Measurements from ENCODE around the gene RILPL2.

The RILPL2 gene

DNA sequence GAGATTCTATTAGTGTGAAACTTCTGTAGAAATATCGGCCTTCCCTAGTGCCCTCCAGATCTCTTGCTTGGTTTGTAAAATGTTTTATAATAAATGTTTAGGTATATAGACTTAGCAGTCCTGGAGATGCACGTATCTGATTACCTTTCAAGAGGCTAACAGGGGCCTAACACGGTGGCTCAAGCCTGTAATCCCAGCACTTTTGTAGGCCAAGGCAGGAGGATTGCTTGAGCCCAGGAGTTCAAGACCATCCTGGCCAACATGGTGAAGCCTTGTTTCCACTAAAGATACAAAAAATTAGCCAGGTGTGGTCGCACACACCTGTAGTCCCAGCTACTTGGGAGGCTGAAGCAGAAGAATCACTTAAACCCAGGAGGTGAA lies 9.8 kb upstream of the RILPL2 start:
- ChIA-PET POLR2A (no interaction called here), CTCF (no interaction called here)
- no peak for TF ChIP-seq ELF4 (IDR thresholded peaks at IDR 0.05)
- no peak for TF ChIP-seq ZNF384 (IDR thresholded peaks at IDR 0.05)
- TF ChIP-seq TARDBP (IDR thresholded peaks at IDR 0.05) = no peak
- no peak for TF ChIP-seq FOXA1 (IDR thresholded peaks at IDR 0.05)
- TF ChIP-seq HDGF (IDR thresholded peaks at IDR 0.05; ENCODE audit: borderline replicate concordance) = no peak
- TF ChIP-seq FOXM1 (IDR thresholded peaks at IDR 0.05; ENCODE audit: borderline replicate concordance) = no peak
- no peak for TF ChIP-seq NFRKB (IDR thresholded peaks at IDR 0.05)
- TF ChIP-seq SUZ12 (IDR thresholded peaks at IDR 0.05) = no peak
- TF ChIP-seq, protein P1, sequence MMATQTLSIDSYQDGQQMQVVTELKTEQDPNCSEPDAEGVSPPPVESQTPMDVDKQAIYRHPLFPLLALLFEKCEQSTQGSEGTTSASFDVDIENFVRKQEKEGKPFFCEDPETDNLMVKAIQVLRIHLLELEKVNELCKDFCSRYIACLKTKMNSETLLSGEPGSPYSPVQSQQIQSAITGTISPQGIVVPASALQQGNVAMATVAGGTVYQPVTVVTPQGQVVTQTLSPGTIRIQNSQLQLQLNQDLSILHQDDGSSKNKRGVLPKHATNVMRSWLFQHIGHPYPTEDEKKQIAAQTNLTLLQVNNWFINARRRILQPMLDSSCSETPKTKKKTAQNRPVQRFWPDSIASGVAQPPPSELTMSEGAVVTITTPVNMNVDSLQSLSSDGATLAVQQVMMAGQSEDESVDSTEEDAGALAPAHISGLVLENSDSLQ (IDR thresholded peaks at IDR 0.05) = no peak
- no peak for TF ChIP-seq FOXK2 (IDR thresholded peaks at IDR 0.05)
- no peak for DNase-seq (ENCODE audit: extremely low spot score)

DNA sequence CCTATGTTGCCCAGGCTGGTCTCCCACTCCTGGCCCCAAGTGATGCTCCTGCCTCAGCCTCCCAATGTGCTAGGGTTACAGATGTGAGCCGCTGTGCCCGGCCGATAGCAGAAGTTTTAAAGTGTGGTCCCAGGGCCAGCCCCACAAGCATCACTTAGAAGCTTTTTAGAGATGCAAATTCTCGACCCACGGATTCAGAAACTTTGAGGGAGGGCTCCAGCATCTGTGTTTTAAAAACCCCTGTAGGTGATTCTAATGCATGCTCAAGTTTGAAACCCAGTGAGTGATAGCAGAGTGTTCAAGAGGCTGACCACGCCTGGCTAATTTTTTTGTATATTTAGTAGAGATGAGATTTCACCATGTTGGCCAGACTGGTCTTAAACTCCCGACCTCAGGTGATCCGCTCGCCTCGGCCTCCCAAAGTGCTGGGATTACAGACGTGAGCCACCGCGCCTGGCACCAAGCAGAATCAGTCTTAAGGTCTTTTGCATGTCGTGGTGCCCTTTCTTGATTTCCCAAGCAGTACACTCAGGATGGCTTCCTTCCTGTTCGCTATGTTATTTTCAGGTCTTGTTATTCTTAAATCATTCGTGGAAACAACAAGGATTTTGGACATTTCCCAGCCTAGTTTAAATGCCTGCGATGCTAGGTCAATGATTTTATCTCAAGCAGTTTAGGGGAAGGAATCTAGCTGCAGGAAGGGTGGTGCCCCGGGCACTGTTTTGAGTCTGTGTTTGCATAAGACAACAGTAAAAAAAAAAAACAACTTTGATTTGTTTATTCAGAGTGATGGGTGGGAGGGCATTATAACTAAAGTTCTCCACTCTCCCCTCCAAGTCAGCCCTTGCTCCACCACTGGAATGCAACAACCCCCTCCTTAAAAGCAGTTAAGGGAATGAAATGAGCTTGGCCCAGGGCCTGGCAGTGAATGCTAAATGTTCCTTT lies 9.2 kb upstream of the RILPL2 start:
- DNase-seq (ENCODE audit: extremely low spot score) = no peak
- CTCF ChIA-PET = no interaction called here
- TF ChIP-seq, protein P1 (IDR thresholded peaks at IDR 0.05) = no peak
- TF ChIP-seq CTBP1 (IDR thresholded peaks at IDR 0.05; ENCODE audit: borderline replicate concordance) = no peak
- POLR2A ChIA-PET = no interaction called here

DNA sequence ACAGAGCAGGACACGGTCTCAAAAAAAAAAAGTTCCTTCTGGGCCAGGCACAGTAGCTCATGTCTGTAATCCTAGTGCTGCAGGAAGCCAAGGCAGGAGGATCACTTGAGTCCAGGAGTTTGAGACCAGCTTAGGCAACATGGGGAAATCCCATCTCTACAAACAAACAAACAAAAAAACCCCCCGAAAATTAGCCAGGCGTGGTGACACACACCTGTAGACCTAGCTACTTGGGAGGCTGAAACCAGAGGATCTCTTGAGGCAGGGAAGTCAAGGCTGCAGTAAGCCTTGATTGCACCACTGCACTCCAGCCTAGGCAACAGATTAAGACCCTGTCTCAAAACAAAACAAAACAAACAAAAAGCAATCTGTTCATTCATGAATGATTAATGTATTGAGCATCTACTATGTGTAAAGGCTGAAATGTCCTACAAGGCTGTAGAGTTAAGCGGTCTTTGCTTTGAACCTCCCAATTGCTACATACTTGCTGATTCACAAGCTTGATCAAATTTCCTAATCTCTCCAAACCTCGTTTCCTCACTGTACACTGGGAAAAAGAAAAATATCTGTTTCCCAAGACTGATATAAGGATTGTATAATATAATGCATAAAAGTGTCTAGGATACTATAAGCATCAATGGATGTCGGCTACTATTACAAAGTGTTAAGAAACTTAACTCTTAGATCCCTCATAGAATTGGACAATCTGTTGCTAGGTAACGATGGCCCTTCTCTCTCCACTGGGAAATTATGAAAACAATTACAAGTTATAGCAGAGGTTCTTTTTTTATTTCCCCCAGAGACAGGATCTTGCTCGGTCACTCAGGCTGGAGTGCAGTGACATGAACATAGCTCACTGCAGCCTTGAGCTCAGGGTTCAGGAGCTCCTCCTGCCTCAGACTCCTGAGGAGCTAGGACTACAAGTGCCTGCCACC lies 7.9 kb upstream of the RILPL2 start:
- TF ChIP-seq TARDBP (IDR thresholded peaks at IDR 0.05) (no peak), L3MBTL2 (conservative IDR thresholded peaks at IDR 0.05) (no peak), FOXA1 (IDR thresholded peaks at IDR 0.05) (no peak), HDGF (IDR thresholded peaks at IDR 0.05; ENCODE audit: borderline replicate concordance) (no peak), LEF1 (IDR thresholded peaks at IDR 0.05; ENCODE audit: borderline replicate concordance) (no peak), FOXM1 (IDR thresholded peaks at IDR 0.05; ENCODE audit: borderline replicate concordance) (no peak), FOXK2 (IDR thresholded peaks at IDR 0.05) (no peak), CTBP1 (IDR thresholded peaks at IDR 0.05; ENCODE audit: borderline replicate concordance) (no peak), NFRKB (IDR thresholded peaks at IDR 0.05) (no peak), ARNT (IDR thresholded peaks at IDR 0.05) (no peak), ELF4 (IDR thresholded peaks at IDR 0.05) (no peak), BHLHE40 (IDR thresholded peaks at IDR 0.05; ENCODE audit: borderline replicate concordance) (no peak), ZNF384 (IDR thresholded peaks at IDR 0.05) (no peak), SUZ12 (IDR thresholded peaks at IDR 0.05) (no peak)
- TF ChIP-seq, protein P1 (IDR thresholded peaks at IDR 0.05) = no peak
- CTCF ChIA-PET = no interaction called here
- DNase-seq (ENCODE audit: extremely low spot score) = no peak
- POLR2A ChIA-PET = interaction anchor here (1.0 kb wide), 1 partner anchor 14 kb away, joined by 3 read pairs; the partner anchor contains the start of gene SNRNP35

DNA sequence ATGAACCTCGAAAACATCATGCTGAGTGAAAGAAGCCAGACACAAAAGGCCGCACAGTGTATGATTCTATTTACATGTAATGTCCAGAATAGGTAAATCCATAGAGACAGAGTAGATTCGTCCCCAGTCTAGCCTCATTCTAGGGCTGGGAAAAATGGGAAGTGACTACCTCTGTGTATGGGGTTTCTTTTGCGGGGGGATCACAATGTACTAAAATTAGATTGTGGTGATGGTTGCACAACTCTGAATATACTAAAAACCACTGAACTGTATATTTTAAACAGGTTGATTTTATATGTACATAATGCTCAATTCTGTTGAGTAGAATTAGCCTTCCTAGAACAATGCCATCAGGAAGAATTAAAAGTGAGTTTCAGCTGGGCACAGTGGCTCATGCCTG lies 6.3 kb upstream of the RILPL2 start:
- CTCF ChIA-PET = interaction anchor here (0.7 kb wide), 1 partner anchor 575 kb away, joined by 3 read pairs; no protein-coding TSS in a partner anchor
- POLR2A ChIA-PET = no interaction called here
- TF ChIP-seq FOXK2 (IDR thresholded peaks at IDR 0.05) (no peak), FOXA1 (IDR thresholded peaks at IDR 0.05) (no peak), CTBP1 (IDR thresholded peaks at IDR 0.05; ENCODE audit: borderline replicate concordance) (no peak), ELF4 (IDR thresholded peaks at IDR 0.05) (no peak), BHLHE40 (IDR thresholded peaks at IDR 0.05; ENCODE audit: borderline replicate concordance) (no peak), SUZ12 (IDR thresholded peaks at IDR 0.05) (no peak), NFRKB (IDR thresholded peaks at IDR 0.05) (no peak), ARNT (IDR thresholded peaks at IDR 0.05) (no peak), LEF1 (IDR thresholded peaks at IDR 0.05; ENCODE audit: borderline replicate concordance) (no peak), ZNF384 (IDR thresholded peaks at IDR 0.05) (no peak)
- TF ChIP-seq, protein P1 (IDR thresholded peaks at IDR 0.05) = no peak
- DNase-seq (ENCODE audit: extremely low spot score) = no peak

DNA sequence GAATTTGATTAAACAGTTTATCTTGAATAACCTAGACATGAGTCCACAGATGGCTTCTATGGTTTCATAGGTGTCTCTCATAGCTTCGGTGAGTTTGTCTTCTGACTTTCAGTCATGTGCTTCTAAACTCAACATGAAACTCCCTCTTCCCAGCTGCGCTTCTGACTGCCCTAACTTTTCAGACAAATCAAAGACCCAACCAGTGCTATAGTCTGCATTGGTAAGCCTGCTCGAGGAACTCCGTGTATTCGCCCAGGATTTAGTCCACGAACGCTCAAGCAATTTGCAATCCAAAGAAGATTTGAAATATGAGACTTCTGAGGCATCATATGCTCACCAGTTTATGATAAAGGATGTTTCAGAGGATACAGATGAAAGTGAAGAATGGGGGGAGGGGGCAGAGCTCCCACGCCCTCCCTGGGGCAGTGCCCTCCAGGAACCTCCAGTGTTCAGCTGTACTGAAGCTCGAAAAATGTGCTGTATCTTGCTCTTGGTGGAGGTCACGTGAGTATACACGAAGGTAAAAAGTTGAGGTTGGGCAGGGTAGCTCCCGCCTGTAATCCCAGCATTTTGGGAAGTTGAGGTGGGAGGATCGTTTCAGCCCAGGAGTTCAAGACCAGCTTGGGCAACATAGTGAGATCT lies 5.2 kb upstream of the RILPL2 start:
- ChIA-PET CTCF (no interaction called here), POLR2A (no interaction called here)
- TF ChIP-seq FOXA1 (IDR thresholded peaks at IDR 0.05) = no peak
- no peak for TF ChIP-seq FOXM1 (IDR thresholded peaks at IDR 0.05; ENCODE audit: borderline replicate concordance)
- no peak for TF ChIP-seq FOXK2 (IDR thresholded peaks at IDR 0.05)
- no peak for TF ChIP-seq NFRKB (IDR thresholded peaks at IDR 0.05)
- no peak for TF ChIP-seq L3MBTL2 (conservative IDR thresholded peaks at IDR 0.05)
- TF ChIP-seq HDGF (IDR thresholded peaks at IDR 0.05; ENCODE audit: borderline replicate concordance) = no peak
- no peak for TF ChIP-seq ELF4 (IDR thresholded peaks at IDR 0.05)
- no peak for TF ChIP-seq SUZ12 (IDR thresholded peaks at IDR 0.05)
- TF ChIP-seq, protein P1 (IDR thresholded peaks at IDR 0.05) = no peak
- no peak for TF ChIP-seq SP1 (IDR thresholded peaks at IDR 0.05)
- no peak for TF ChIP-seq BHLHE40 (IDR thresholded peaks at IDR 0.05; ENCODE audit: borderline replicate concordance)
- no peak for TF ChIP-seq TARDBP (IDR thresholded peaks at IDR 0.05)
- TF ChIP-seq CTBP1 (IDR thresholded peaks at IDR 0.05; ENCODE audit: borderline replicate concordance) = no peak
- TF ChIP-seq LEF1 (IDR thresholded peaks at IDR 0.05; ENCODE audit: borderline replicate concordance) = no peak
- TF ChIP-seq ARNT (IDR thresholded peaks at IDR 0.05) = no peak
- TF ChIP-seq ZNF384 (IDR thresholded peaks at IDR 0.05) = no peak
- DNase-seq (ENCODE audit: extremely low spot score) = no peak
